ENCODE results near the gene MEGF11. TPM values are rescaled to one million over a fixed set of nuclear protein-coding genes. Genes with fewer than 3 reads are reported as not detected.

The MEGF11 gene
- total RNA-seq, 2 experiments from 2014 or later = not detected

GRCh38 chr15:66071921-66072295 lies 181.6 kb downstream of the MEGF11 start:
- no peaks in the 10 kb centered on the region for H3K4me1 Mint-ChIP-seq
- no peaks in the 10 kb centered on the region for H3K36me3 Mint-ChIP-seq
- H3K27me3 Mint-ChIP-seq = peaks cover 20% of the 10 kb centered on the region
- no peak overlapping the region for H3K27ac Mint-ChIP-seq
- no peak overlapping the region for H3K4me3 Mint-ChIP-seq
- H3K9me3 Mint-ChIP-seq (ENCODE audit: low read depth) = no peaks in the 10 kb centered on the region
- ATAC-seq (no peak), DNase-seq (no peak)
- CTCF ChIA-PET = interaction anchor here (1.2 kb wide), 1 partner anchor 37 kb away, joined by 3 read pairs; no protein-coding TSS in a partner anchor

GRCh38 chr15:66071160-66071920 lies 182.2 kb downstream of the MEGF11 start:
- DNase-seq = no peak
- Mint-ChIP-seq H3K27ac (no peak overlapping the region), H3K9me3 (ENCODE audit: low read depth) (no peaks in the 10 kb centered on the region), H3K36me3 (no peaks in the 10 kb centered on the region), H3K27me3 (peaks cover 20% of the 10 kb centered on the region), H3K4me3 (no peak overlapping the region), H3K4me1 (no peaks in the 10 kb centered on the region)
- CTCF ChIA-PET = no interaction called here
- ATAC-seq = no peak

- H3K9me3 Mint-ChIP-seq (ENCODE audit: low read depth) = no peaks in the 10 kb centered on the region
- H3K27ac Mint-ChIP-seq = no peak overlapping the region
- DNase-seq (no peak), ATAC-seq (no peak)
- H3K27me3 Mint-ChIP-seq = peaks cover 14% of the 10 kb centered on the region
- CTCF ChIA-PET = no interaction called here
- H3K4me1 Mint-ChIP-seq = no peaks in the 10 kb centered on the region
- H3K4me3 Mint-ChIP-seq = no peak overlapping the region
- no peaks in the 10 kb centered on the region for H3K36me3 Mint-ChIP-seq
Observed at GRCh38 chr15:66070220-66070934, 183.2 kb downstream of the MEGF11 start.

GRCh38 chr15:66069751-66070150 lies 183.8 kb downstream of the MEGF11 start:
- CTCF ChIA-PET = no interaction called here
- no peaks in the 10 kb centered on the region for H3K9me3 Mint-ChIP-seq (ENCODE audit: low read depth)
- ATAC-seq (no peak), DNase-seq (no peak)
- H3K36me3 Mint-ChIP-seq = no peaks in the 10 kb centered on the region
- H3K27me3 Mint-ChIP-seq = peaks cover 19% of the 10 kb centered on the region
- H3K27ac Mint-ChIP-seq = no peak overlapping the region
- H3K4me3 Mint-ChIP-seq = no peak overlapping the region
- no peaks in the 10 kb centered on the region for H3K4me1 Mint-ChIP-seq

- H3K4me1 Mint-ChIP-seq = no peaks in the 10 kb centered on the region
- CTCF ChIA-PET = no interaction called here
- H3K27ac Mint-ChIP-seq = no peak overlapping the region
- no peak for ATAC-seq
- no peaks in the 10 kb centered on the region for H3K9me3 Mint-ChIP-seq (ENCODE audit: low read depth)
- peaks cover 20% of the 10 kb centered on the region for H3K27me3 Mint-ChIP-seq
- no peaks in the 10 kb centered on the region for H3K36me3 Mint-ChIP-seq
- H3K4me3 Mint-ChIP-seq = no peak overlapping the region
- no peak for DNase-seq
Observed at GRCh38 chr15:66068801-66069200, 184.7 kb downstream of the MEGF11 start.

- Mint-ChIP-seq H3K9me3 (ENCODE audit: low read depth) (no peaks in the 10 kb centered on the region), H3K36me3 (no peaks in the 10 kb centered on the region), H3K4me3 (no peak overlapping the region), H3K27ac (no peak overlapping the region), H3K27me3 (peaks cover 25% of the 10 kb centered on the region), H3K4me1 (no peaks in the 10 kb centered on the region)
- ATAC-seq (no peak), DNase-seq (no peak)
- CTCF ChIA-PET = no interaction called here
Observed at GRCh38 chr15:66067687-66068086, 185.9 kb downstream of the MEGF11 start.

- Mint-ChIP-seq H3K27ac (no peak overlapping the region), H3K4me3 (no peak overlapping the region), H3K9me3 (ENCODE audit: low read depth) (no peaks in the 10 kb centered on the region), H3K27me3 (peaks cover 28% of the 10 kb centered on the region), H3K4me1 (no peaks in the 10 kb centered on the region), H3K36me3 (no peaks in the 10 kb centered on the region)
- ATAC-seq = no peak
- CTCF ChIA-PET = no interaction called here
- DNase-seq = no peak
Observed at GRCh38 chr15:66066481-66066880, 187.1 kb downstream of the MEGF11 start.

- no peaks in the 10 kb centered on the region for H3K9me3 Mint-ChIP-seq (ENCODE audit: low read depth)
- H3K4me1 Mint-ChIP-seq = no peaks in the 10 kb centered on the region
- no peaks in the 10 kb centered on the region for H3K36me3 Mint-ChIP-seq
- CTCF ChIA-PET = no interaction called here
- DNase-seq (no peak), ATAC-seq (no peak)
- H3K27ac Mint-ChIP-seq = no peak overlapping the region
- H3K27me3 Mint-ChIP-seq = peaks cover 28% of the 10 kb centered on the region
- H3K4me3 Mint-ChIP-seq = no peak overlapping the region
Observed at GRCh38 chr15:66066005-66066404, 187.5 kb downstream of the MEGF11 start.

- Mint-ChIP-seq H3K27ac (no peak overlapping the region), H3K27me3 (peaks cover 30% of the 10 kb centered on the region), H3K9me3 (ENCODE audit: low read depth) (no peaks in the 10 kb centered on the region), H3K36me3 (no peaks in the 10 kb centered on the region), H3K4me1 (no peaks in the 10 kb centered on the region), H3K4me3 (no peak overlapping the region)
- ATAC-seq = no peak
- CTCF ChIA-PET = no interaction called here
- DNase-seq = no peak
Observed at GRCh38 chr15:66065325-66065724, 188.2 kb downstream of the MEGF11 start.

GRCh38 chr15:66063147-66063546 lies 190.4 kb downstream of the MEGF11 start:
- no peaks in the 10 kb centered on the region for H3K4me1 Mint-ChIP-seq
- CTCF ChIA-PET = no interaction called here
- H3K27me3 Mint-ChIP-seq = peaks cover 41% of the 10 kb centered on the region
- H3K27ac Mint-ChIP-seq = no peak overlapping the region
- ATAC-seq (no peak), DNase-seq (no peak)
- no peaks in the 10 kb centered on the region for H3K9me3 Mint-ChIP-seq (ENCODE audit: low read depth)
- H3K36me3 Mint-ChIP-seq = no peaks in the 10 kb centered on the region
- H3K4me3 Mint-ChIP-seq = no peak overlapping the region

GRCh38 chr15:66057089-66057488 lies 196.5 kb downstream of the MEGF11 start:
- CTCF ChIA-PET = no interaction called here
- peaks cover 22% of the 10 kb centered on the region for H3K27me3 Mint-ChIP-seq
- no peaks in the 10 kb centered on the region for H3K9me3 Mint-ChIP-seq (ENCODE audit: low read depth)
- H3K27ac Mint-ChIP-seq = no peak overlapping the region
- no peaks in the 10 kb centered on the region for H3K4me1 Mint-ChIP-seq
- H3K4me3 Mint-ChIP-seq = no peak overlapping the region
- H3K36me3 Mint-ChIP-seq = no peaks in the 10 kb centered on the region
- ATAC-seq (no peak), DNase-seq (no peak)

- CTCF ChIA-PET = no interaction called here
- no peak for DNase-seq
- Mint-ChIP-seq H3K4me3 (no peak overlapping the region), H3K9me3 (ENCODE audit: low read depth) (no peaks in the 10 kb centered on the region), H3K27ac (no peak overlapping the region), H3K36me3 (no peaks in the 10 kb centered on the region), H3K27me3 (peaks cover 15% of the 10 kb centered on the region), H3K4me1 (no peaks in the 10 kb centered on the region)
- ATAC-seq = no peak
Observed at GRCh38 chr15:66053991-66054390, 199.6 kb downstream of the MEGF11 start.

- peaks cover 7% of the 10 kb centered on the region for H3K27me3 Mint-ChIP-seq
- DNase-seq = no peak
- no peaks in the 10 kb centered on the region for H3K36me3 Mint-ChIP-seq
- no peak overlapping the region for H3K27ac Mint-ChIP-seq
- H3K4me3 Mint-ChIP-seq = no peak overlapping the region
- no peaks in the 10 kb centered on the region for H3K9me3 Mint-ChIP-seq (ENCODE audit: low read depth)
- CTCF ChIA-PET = no interaction called here
- H3K4me1 Mint-ChIP-seq = no peaks in the 10 kb centered on the region
- ATAC-seq = no peak
Observed at GRCh38 chr15:66051833-66052232, 201.7 kb downstream of the MEGF11 start.

GRCh38 chr15:66050264-66050663 lies 203.3 kb downstream of the MEGF11 start:
- H3K9me3 Mint-ChIP-seq (ENCODE audit: low read depth) = no peaks in the 10 kb centered on the region
- ATAC-seq = no peak
- DNase-seq = no peak
- H3K27me3 Mint-ChIP-seq = peaks cover 7% of the 10 kb centered on the region
- CTCF ChIA-PET = no interaction called here
- no peaks in the 10 kb centered on the region for H3K36me3 Mint-ChIP-seq
- H3K4me3 Mint-ChIP-seq = no peak overlapping the region
- no peaks in the 10 kb centered on the region for H3K4me1 Mint-ChIP-seq
- no peak overlapping the region for H3K27ac Mint-ChIP-seq
